ENCODE data around the gene DYRK1A.

GRCh38 chr21:37383784-37384311 is 17.3 kb downstream of the DYRK1A start:
- TF ChIP-seq CTCF (IDR thresholded peaks at IDR 0.05) (no peak), EZH2phosphoT487 (IDR thresholded peaks at IDR 0.05) (no peak), EZH2 (IDR thresholded peaks at IDR 0.05) (no peak)

Measured in neural progenitor cell (in vitro differentiated cells).